ENCODE data around the gene CDH13.

Gene CDH13

GRCh38 chr16:83552228-83552627 is 925.5 kb downstream of the CDH13 start:
- DNase-seq (ENCODE audit: low read depth in 1 of 2, low spot score in 1 of 2): no peak
- H3K27ac ChIP-seq (replicated peaks): no peak overlapping the region
- H3K4me3 ChIP-seq (replicated peaks; ENCODE audit: insufficient read depth, low read length): no peak overlapping the region
- TF ChIP-seq REST (IDR thresholded peaks at IDR 0.05; ENCODE audit: insufficient replicate concordance, low read depth) (no peak), GABPA (IDR thresholded peaks at IDR 0.05; ENCODE audit: low read depth) (no peak), SPI1 (IDR thresholded peaks at IDR 0.05; ENCODE audit: borderline replicate concordance, low read depth) (no peak), POLR2AphosphoS5 (IDR thresholded peaks at IDR 0.05; ENCODE audit: low read depth) (no peak), CTCF (IDR thresholded peaks at IDR 0.05; ENCODE audit: insufficient read depth, low read length) (no peak)
- no peaks in the 10 kb centered on the region for H3K27me3 ChIP-seq (ENCODE audit: insufficient read depth, poor library complexity, severe bottlenecking)

- TF ChIP-seq REST (IDR thresholded peaks at IDR 0.05; ENCODE audit: insufficient replicate concordance, low read depth) (no peak), SPI1 (IDR thresholded peaks at IDR 0.05; ENCODE audit: borderline replicate concordance, low read depth) (no peak), GABPA (IDR thresholded peaks at IDR 0.05; ENCODE audit: low read depth) (no peak), POLR2AphosphoS5 (IDR thresholded peaks at IDR 0.05; ENCODE audit: low read depth) (no peak), CTCF (IDR thresholded peaks at IDR 0.05; ENCODE audit: insufficient read depth, low read length) (no peak)
- Histone ChIP-seq H3K27me3 (ENCODE audit: insufficient read depth, poor library complexity, severe bottlenecking) (no peaks in the 10 kb centered on the region), H3K4me3 (replicated peaks; ENCODE audit: insufficient read depth, low read length) (no peak overlapping the region), H3K27ac (replicated peaks) (no peak overlapping the region)
- no peak for DNase-seq (ENCODE audit: low read depth in 1 of 2, low spot score in 1 of 2)
Observed at GRCh38 chr16:83552930-83553329, 926.2 kb downstream of the CDH13 start.

- no peaks in the 10 kb centered on the region for H3K27me3 ChIP-seq (ENCODE audit: insufficient read depth, poor library complexity, severe bottlenecking)
- no peak for DNase-seq (ENCODE audit: low read depth in 1 of 2, low spot score in 1 of 2)
- no peak overlapping the region for H3K4me3 ChIP-seq (replicated peaks; ENCODE audit: insufficient read depth, low read length)
- no peak overlapping the region for H3K27ac ChIP-seq (replicated peaks)
- TF ChIP-seq REST (IDR thresholded peaks at IDR 0.05; ENCODE audit: insufficient replicate concordance, low read depth): no peak
- TF ChIP-seq POLR2AphosphoS5 (IDR thresholded peaks at IDR 0.05; ENCODE audit: low read depth): no peak
- TF ChIP-seq SPI1 (IDR thresholded peaks at IDR 0.05; ENCODE audit: borderline replicate concordance, low read depth): no peak
- no peak for TF ChIP-seq CTCF (IDR thresholded peaks at IDR 0.05; ENCODE audit: insufficient read depth, low read length)
- TF ChIP-seq GABPA (IDR thresholded peaks at IDR 0.05; ENCODE audit: low read depth): no peak
Observed at GRCh38 chr16:83554096-83554495, 927.3 kb downstream of the CDH13 start.
